ENCODE results near the gene ESRRB.
"Not testable (repeated sequence)": the region's sequence is repeated elsewhere in the genome, so short reads cannot be mapped to it uniquely, and the experiment has no call there.

ESRRB gene

DNA sequence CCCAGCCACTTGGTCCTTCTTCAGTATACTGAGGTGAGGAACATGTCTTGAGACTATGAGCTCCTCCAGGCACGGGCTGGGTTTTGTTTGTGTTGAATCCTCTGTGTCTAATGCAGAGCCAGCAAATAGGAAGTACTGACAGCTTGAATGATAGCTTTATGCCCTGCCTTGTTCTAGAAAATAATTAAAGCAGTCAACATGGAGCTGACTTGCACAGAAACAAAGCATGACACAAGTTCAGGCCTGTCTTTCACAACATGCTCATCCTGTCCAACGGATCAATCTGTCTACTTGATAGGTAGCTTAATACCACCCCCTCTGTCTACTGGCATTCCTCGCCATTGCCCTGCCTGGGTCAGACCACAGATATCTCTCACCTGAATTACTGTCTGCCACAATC lies 140.9 kb downstream of the ESRRB start:
- no peak for DNase-seq (ENCODE audit: low read depth)
- TF ChIP-seq, protein P1, sequence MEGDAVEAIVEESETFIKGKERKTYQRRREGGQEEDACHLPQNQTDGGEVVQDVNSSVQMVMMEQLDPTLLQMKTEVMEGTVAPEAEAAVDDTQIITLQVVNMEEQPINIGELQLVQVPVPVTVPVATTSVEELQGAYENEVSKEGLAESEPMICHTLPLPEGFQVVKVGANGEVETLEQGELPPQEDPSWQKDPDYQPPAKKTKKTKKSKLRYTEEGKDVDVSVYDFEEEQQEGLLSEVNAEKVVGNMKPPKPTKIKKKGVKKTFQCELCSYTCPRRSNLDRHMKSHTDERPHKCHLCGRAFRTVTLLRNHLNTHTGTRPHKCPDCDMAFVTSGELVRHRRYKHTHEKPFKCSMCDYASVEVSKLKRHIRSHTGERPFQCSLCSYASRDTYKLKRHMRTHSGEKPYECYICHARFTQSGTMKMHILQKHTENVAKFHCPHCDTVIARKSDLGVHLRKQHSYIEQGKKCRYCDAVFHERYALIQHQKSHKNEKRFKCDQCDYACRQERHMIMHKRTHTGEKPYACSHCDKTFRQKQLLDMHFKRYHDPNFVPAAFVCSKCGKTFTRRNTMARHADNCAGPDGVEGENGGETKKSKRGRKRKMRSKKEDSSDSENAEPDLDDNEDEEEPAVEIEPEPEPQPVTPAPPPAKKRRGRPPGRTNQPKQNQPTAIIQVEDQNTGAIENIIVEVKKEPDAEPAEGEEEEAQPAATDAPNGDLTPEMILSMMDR (conservative IDR thresholded peaks at IDR 0.05; ENCODE audit: low read depth, low read length): no peak
- H3K4me3 ChIP-seq (ENCODE audit: low read length): no peak overlapping the region

DNA sequence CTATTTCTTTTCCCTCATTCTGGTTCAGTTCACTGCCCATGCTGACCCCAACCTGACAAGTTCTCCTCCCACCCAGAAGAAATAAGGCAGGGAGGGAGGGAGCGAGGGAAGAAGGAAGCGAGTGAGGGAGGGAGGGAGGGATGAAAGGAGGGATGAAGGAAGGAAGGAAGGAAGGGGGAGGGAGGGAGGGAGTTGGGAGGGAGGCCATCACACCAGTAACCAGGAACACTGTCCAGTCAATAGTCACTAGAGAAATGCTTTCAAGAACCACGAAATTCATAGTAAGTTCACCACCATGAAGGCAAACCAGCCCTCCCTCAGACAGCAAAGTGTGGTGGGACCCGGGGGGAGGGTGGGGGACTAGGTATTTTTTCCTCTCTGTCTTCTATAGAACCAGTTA lies 142.4 kb downstream of the ESRRB start:
- TF ChIP-seq, protein P1 (conservative IDR thresholded peaks at IDR 0.05; ENCODE audit: low read depth, low read length): no peak
- no peak for DNase-seq (ENCODE audit: low read depth)

DNA sequence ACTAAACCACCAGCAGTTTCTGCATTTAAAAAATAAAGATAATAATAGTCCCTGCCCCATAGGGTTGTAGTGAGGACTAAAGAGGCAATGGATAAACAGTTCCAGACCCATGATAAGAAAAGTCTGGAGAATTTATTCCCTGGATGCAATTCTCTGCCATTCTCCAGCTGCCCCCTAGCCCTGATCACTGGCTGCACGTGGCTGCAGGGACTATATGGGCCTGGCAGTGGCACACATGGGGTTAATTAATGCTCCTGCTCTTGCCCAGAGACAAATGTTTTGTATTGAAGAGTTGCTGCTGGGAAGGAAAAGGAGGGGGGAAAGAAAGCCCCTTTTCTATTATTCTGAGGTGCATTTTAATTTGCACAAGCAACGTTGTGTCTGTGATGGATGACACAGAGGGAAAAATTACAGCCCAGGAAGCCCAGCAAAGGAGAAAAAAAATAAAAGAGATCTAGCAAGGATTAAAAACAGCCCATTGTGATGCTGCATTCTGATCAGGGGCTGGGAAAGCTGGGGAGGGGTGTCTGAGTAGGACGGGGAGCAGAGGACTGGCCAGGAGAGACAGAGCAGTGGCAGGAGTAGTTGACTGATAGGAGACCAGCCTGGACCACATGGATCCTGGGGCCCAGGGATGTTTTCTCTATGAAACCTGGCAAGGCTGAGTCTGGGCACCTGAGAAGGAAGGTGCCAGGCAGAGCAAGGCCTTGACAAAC lies 149.3 kb downstream of the ESRRB start:
- H3K4me3 ChIP-seq (ENCODE audit: low read length): no peak overlapping the region
- TF ChIP-seq, protein P1 (conservative IDR thresholded peaks at IDR 0.05; ENCODE audit: low read depth, low read length): no peak
- no peak for DNase-seq (ENCODE audit: low read depth)

More for the DNA sequence above, 142.4 kb downstream of the ESRRB start:
- H3K4me3 ChIP-seq (ENCODE audit: low read length): no peak overlapping the region

DNA sequence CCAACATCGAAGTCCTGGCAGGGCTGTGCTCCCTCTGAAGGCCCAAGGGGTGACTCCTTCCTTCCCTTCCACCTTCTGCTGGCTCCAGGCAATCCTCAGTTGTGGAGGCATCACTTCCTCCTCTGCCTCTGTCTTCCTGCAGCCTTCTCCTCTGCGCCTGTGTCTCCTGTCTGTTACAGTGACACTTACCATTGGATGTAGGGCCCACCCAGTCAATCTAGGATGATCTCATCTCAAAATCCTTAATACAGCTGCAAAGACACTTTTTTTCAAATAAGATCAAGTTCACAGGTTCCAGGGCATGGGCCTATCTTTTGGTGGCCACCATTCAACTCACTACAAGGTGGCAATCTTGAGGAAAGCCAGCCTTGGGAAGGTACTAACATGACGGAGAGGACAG lies 155.1 kb downstream of the ESRRB start:
- no peak for DNase-seq (ENCODE audit: low read depth)
- H3K4me3 ChIP-seq (ENCODE audit: low read length): no peak overlapping the region
- TF ChIP-seq, protein P1 (conservative IDR thresholded peaks at IDR 0.05; ENCODE audit: low read depth, low read length): no peak

DNA sequence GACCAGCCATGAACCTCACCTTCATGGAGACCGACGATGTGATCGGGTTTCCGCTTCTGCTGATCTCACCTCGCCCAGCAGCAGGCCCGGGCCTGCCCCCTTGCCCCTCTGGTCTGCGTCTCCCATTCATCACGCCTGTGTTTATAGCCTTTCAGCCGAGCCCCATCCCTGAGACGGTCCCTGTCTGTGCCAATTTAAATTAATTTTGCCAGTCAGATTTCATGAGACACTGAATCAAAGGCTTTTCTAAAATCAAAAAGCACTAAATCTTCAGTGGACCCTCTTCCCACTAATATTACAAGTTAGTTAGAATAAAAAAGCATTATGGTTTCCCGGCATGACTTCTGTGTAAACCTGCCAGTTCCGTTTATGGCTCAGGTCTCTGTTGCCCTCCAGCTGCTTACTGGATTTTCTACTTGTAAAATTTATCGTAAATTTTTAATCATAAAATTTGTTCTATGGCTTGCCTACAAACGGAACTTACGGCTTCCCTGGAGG lies 155.9 kb downstream of the ESRRB start:
- DNase-seq (ENCODE audit: low read depth): no peak
- TF ChIP-seq, protein P1 (conservative IDR thresholded peaks at IDR 0.05; ENCODE audit: low read depth, low read length): no peak
- no peak overlapping the region for H3K4me3 ChIP-seq (ENCODE audit: low read length)

DNA sequence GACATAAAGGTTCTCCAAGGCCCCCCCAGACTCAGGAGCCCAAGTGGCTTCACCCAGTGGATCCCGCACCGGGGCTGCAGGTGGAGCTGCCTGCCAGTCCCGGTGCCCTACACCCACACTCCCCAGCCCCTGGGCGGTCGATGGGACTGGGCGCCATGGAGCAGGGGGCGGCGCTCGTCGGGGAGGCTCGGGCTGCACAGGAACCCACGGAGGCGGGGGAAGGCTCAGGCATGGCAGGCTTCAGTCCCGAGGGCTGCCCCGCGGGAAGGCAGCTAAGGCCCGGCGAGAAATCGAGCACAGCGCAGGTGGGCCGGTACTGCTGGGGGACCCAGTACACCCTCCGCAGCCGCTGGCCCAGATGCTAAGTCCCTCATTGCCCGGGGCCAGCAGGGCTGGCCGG lies 160.7 kb downstream of the ESRRB start:
- not testable (repeated sequence) for DNase-seq (ENCODE audit: low read depth); H3K4me3 ChIP-seq (ENCODE audit: low read length)

DNA sequence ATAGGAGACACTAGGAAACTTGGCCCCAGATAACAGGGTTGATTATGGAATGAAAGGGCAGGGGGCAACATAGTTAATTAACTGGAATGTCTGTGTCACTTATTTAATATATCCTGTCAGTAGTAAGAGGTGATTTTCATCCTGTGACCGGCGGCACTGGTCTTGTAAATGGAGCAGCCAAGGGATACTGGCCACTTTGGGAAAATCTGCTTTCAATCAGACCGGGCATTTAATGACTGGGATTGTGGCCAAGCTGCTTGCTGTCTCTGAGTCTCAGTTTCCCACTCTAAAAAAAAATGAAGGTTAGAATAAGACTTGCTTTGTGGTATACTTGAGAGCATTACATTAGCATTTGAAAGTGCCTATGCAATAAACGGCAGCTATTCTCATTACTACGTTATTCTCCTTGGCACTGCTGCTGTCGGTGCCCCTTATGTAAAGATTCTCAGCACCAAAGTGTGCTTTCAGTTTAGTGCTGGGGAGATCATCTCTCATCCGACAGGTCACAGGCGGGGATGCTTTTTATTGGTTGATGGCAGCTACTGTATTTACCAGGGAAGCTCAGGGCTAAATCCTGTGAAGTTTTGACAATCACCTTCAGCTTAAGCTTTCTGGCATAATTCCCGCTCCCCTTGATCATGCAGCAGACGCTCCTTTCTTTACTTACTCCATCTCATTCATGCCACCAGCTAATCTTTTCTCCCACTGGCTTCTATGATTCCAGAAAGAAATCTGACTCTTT lies 162.1 kb downstream of the ESRRB start:
- DNase-seq (ENCODE audit: low read depth): no peak
- TF ChIP-seq, protein P1 (conservative IDR thresholded peaks at IDR 0.05; ENCODE audit: low read depth, low read length): no peak
- H3K4me3 ChIP-seq (ENCODE audit: low read length): no peak overlapping the region
